CD4-positive, alpha-beta T cell treated with Interleukin-1 beta for 1 hour (primary cell): ENCODE measurements around the gene RAB33A.
"Not testable (repeated sequence)": the region's sequence is repeated elsewhere in the genome, so short reads cannot be mapped to it uniquely, and the experiment has no call there.

Experiments used
- DNase-seq, 2 donors: peaks; one replicate each; pipeline ENCODE4 v3.0.0-alpha.2; 2020 to 2022

RAB33A gene

DNA sequence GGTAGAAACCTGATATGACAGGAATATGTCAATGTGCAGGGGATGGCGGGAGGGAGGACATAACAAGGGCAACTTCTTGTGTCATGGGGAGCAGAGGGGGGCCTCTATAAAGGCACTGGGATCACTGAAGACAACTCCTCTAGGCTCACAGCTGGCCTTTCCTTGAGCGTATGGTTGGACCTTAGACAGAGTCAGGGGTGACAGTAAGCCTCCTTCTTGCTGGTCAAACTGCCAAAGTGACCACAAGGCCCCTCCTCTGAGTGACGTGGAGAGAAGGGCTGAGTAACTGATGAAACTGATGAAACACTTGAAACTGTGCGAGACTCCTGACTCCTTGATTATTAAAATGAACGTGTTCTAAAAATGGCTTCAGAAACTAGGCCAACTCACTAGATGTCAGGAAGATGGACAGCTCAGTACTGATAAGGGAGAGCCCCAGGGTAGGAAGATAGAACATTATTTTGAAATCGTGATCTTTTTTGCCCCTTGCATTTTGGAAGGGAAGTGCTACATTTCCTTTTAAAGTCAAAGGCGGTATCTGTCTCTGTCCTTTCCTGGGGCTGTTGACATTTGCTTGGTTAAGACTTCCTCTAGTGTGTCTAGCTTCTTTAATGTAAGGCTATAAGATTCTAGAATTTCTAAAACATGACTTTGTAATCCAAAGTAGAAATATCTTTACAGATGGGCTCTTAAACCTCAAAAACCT lies 1.6 kb downstream of the RAB33A start:
- peak in 1 of 2 donors; percentile 45 for DNase-seq

DNA sequence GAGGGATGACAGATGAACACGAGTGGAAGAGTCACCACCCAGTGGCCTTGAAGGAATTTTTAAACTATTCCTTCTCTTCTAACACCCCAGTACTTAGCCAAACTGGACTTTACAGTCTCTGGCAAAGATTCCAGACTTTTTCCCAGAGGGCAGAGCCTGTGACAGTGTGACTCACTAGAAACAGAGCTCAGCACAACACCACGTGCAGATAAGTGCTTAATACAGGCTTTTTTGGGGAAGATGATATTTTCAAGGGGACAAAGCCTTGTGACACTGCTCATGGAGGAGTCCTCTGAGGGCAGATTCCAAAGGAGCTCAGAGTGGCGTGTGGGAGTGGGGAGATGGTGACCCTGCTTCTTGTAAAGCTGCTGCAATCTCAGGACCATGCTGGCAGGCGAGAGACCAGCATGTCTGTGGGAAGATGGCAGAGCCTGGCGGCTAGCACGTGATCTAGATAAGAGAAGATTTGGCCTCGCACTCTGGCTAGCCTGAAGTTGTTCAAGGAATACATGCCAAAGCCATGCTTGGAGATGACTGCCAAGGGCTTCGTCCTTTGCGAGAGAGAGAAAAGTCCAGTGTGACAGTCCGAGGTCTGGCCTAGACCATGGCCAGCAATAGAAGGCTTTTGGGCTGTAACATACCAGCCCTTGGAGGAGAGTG lies 2.4 kb downstream of the RAB33A start:
- no peak for DNase-seq

DNA sequence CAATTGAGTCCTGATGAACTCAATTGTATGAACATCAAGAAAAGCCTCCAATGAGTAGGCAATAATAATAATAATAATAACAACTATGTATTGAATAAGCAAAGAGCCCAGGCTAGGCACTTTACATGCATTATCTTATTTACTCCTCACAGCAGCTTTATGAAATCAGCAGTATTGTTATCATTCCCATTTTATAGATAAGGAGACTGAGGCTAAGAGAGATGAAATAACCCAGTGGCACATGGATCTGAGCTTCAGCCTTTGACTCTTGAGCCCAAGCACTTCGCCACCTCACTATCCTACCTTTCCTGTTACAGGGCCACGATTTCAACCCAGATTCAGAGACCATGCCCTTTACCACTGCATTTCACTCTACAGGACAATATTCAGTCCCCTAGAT lies 3.2 kb downstream of the RAB33A start:
- DNase-seq: no peak

DNA sequence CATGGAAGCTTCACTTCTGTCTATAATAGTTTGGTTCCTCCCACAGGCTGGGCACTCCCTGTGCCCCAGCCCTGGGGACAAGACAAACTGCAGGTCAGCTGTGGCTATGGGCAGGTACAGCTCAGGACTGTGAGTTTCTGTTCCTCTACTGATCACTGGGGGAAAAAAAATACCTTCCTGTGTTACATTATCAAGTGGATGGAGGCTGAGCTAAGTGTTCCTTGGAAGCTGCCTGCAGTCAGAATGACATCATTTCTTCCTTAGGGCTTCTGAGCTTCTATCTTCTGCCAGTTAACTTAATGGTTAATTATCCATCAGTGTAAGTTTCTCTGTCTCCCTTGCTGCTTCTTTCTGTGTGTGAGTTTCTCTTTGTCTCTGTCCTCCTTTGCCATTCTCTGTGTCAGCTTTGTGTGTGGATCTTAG lies 4.6 kb downstream of the RAB33A start:
- no peak for DNase-seq

- no peak for DNase-seq
Observed at GRCh38 chrX:130176942-130177341, 5.2 kb downstream of the RAB33A start.

DNA sequence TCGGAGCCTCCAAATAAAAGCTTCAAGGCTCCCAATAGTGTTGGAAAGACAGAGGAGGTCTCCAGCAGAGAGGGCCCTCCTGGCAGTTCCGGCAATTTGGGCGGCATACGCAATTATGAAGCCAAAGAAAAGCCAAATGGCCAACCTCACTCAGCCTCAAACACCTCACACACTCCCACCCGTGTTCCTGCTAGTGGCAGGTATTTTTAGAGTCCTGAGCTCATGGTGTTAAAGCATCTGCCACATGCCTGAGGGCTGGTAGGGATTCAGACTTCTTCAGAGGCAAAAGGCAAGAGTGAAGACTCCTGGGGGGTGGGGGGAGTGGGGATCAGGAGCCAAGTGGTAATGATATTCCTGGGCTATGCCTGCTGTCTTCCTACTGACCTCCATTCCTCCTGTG lies 7.4 kb downstream of the RAB33A start:
- no peak for DNase-seq

GRCh38 chrX:130179579-130180215 lies 7.9 kb downstream of the RAB33A start:
- DNase-seq: no peak

- no peak for DNase-seq
Observed at GRCh38 chrX:130184168-130184567, 12.4 kb downstream of the RAB33A start.

DNA sequence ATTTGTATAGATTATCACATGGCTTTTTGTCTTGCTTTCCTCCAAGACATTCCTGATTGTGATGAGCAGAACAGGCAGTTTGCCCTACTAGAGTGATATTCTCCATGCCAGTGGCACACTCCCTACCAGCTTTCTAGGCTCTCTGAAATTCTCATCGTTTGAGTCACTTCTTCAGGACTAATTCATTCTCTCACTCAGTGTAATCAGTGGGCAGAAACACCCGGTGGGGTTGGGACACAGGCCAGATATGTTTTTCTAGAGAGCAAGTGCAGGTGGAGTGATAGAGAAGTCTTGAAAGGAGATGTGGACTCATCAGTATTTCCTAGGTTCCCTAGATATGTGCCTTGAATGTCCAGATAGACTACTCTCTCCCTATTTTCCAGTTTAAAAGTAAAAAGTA lies 13.1 kb downstream of the RAB33A start:
- no peak for DNase-seq

DNA sequence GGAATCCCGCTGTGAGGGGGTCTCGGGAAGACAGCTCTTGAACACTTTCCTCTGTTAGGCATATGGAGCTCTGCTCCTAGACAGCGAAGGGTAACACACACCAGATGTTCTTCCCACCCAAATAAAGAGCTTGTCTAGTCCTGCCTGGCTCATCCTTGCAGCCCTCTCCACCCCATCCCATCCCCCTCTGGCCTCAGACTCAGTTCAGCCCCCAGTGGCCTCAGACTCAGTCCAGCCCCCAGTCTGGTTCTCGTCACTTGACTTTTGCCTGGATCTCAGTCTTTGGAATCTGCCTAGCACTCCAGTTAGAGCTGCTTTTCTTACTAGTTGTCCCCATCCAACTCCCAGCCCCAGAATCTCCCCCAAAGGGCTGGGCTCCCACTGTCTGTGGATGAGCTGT lies 14.9 kb downstream of the RAB33A start:
- DNase-seq: no peak

DNA sequence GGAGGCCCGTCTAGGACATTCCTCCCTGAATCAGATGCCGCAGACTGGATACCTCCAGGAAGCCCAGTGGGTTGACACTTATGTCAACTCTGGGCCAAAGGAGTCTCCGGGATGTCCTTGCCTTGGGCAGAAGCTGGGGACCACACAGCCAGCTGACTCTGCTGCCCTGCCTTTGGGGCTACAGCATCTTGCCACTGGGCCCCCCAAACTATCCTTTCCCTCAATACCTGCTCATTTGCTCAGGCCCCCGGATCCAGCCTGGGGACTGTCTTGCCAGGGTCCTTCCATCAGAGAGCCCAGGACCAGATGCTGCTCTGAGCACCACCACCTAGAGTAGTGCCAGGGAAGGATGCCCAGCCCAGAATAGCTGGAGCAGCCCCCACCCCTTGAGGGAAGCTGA lies 19.0 kb downstream of the RAB33A start:
- no peak for DNase-seq

DNA sequence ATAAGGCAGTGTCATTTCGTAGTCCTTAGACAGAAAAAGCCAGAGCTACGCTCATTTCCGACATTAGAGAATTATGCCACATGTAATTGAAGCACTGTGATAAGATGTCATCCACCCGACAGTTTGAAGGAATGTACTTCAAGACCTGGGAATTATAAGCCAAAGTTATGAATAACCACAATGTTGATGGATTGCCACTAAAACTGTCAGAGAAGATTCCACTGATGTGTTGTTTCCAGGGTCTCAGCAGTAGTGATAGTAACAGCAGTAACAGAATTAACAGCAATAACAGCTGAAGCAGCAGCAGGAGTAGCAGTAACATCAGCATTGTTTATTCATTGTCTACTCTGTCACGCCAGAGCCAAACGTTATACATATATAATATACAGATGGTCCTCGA lies 24.7 kb downstream of the RAB33A start:
- no peak for DNase-seq

DNA sequence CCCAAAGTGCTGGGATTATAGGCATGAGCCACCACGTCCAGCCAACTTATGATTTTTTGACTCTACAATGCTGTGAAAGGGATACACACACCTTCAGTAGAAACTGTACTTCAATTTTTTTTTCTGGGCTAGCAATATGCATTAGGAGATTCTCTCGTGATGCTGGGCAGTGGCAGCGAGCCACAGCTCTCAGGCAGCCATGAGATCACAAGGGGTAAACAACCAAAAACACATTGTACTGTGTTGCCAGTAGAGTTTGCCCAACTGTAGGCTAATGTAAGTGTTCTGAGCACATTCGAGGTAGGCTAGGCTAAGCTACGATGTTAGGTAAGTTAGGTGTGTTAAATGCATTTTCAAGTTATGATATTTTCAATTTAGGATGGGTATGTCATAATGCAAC lies 25.7 kb downstream of the RAB33A start:
- DNase-seq: no peak

DNA sequence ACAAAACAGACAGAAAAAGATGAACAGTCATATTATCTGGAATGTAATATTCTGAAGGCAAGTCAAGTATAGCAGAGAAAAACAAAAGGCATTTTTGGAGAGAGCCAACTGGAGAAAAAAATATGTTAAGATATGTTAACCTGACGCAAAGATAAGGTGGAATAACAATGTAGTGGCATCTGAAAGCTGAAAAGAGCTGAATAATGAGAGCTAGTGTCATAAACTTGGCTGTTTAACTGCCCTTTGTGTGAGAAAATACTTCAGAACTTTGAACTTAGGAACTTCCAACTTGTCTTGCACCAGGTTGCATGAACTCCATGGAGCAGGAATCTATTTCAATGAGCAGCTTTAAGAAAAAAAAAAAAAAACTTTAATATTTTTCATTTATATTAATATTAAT lies 32.9 kb downstream of the RAB33A start:
- no peak for DNase-seq

GRCh38 chrX:130211415-130212186 lies 39.8 kb downstream of the RAB33A start:
- DNase-seq: no peak

- DNase-seq: no peak
Observed at GRCh38 chrX:130212371-130212770, 40.6 kb downstream of the RAB33A start.

GRCh38 chrX:130213376-130213775 lies 41.6 kb downstream of the RAB33A start:
- no peak for DNase-seq

- DNase-seq: peak in 1 of 2 donors; percentile 7
Observed at GRCh38 chrX:130216320-130216719, 44.6 kb downstream of the RAB33A start.

- no peak for DNase-seq
Observed at GRCh38 chrX:130224810-130225209, 53.0 kb downstream of the RAB33A start.

DNA sequence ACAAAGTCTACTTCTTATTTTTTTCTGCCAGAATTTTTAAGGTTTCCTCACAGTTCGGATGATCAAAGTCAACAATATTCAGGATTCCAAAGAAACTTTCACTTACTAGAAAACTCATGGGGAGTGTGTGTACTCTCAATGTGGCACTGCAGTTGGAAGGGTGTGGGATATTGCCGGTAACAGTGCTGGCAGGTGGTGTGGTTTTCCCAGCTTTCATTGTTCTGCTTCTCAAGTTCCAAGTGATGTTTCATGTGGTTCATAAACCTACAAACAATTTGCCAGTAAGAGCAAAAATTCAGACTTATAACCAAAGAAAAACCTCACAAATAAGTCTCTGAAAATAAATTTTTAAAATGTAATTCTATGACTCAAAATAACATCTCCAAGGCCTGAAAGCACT lies 57.1 kb downstream of the RAB33A start:
- no peak for DNase-seq

- not testable (repeated sequence) for DNase-seq
Observed at GRCh38 chrX:130231184-130231583, 59.4 kb downstream of the RAB33A start.
